ENCODE data around the gene OR2AT4.
"Not testable (repeated sequence)": the region's sequence is repeated elsewhere in the genome, so short reads cannot be mapped to it uniquely, and the experiment has no call there.

OR2AT4 gene

DNA sequence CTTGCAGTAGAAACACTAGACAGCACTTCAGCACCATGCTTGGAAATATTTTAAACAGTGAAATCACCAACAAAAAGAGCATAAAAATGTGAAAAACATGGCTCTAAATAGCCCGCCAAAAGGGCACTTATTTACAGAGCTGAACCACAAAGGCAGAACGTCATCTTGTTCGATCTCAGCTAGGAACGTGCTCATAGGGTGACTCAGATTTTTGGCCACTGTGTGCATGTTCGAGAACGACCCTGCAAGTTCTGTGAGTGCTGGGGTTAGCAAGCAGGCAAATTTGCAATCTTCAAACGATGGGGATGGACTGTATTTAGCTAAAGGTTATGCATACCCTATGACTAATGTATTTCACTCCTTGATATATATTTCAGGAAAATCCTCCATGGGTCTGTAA is 30.6 kb downstream of the OR2AT4 start:
- no peak for TF ChIP-seq POLR2A (IDR thresholded peaks at IDR 0.05; ENCODE audit: low read depth, low read length)
- FAIRE-seq: no peak
- no peak for DNase-seq (ENCODE audit: insufficient read length, low spot score)

DNA sequence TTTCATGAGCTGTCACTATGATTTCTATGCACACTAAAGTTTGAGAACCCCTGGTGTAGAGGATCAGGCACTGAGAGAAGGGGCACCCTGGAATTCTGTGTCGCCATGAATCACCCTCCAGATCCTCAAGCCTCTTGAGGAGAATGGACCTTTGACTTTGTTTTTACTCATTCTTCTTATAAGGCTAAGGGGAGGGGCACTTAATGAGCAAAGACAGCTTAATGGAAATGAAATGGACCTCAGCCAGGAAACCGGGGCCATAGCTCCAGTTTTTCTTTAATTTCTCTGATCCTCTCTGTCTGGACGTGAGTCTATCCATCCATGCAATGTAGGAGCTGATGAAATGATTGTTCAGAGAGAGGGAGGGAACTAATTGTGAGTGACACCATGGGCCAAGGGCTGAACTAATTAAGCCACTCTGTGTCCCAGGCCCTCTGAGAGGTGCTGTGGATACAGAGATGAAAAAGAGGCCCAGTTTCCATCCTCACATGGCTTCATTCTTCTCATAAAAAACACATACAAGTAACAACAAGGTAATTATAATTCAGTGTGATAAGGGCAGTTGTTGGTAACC is 32.8 kb downstream of the OR2AT4 start:
- no peak for DNase-seq (ENCODE audit: insufficient read length, low spot score)
- no peak for TF ChIP-seq POLR2A (IDR thresholded peaks at IDR 0.05; ENCODE audit: low read depth, low read length)
- FAIRE-seq: no peak

- no peak for TF ChIP-seq POLR2A (IDR thresholded peaks at IDR 0.05; ENCODE audit: low read depth, low read length)
- DNase-seq (ENCODE audit: insufficient read length, low spot score): no peak
- no peak for FAIRE-seq
Measured at GRCh38 chr11:75059299-75059698, 37.4 kb downstream of the OR2AT4 start.

DNA sequence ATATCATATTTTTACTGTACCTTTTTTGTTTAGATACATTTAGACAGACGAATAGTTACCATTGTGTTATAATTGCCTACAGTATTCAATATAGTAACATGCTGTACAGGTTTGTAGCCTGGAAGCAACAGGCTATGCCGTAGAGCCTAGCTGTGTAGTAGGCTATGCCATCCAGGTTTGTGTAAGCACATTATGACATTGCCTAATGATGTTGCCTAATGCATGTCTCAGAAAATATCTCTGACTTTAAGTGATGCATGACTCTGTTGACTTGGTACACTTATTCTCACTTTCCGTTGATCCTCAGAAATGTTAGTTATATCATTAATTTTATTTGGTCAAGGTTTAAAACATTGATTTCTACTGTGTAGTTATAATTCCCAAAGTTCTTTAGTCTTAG is 39.9 kb downstream of the OR2AT4 start:
- DNase-seq (ENCODE audit: insufficient read length, low spot score): no peak
- no peak for TF ChIP-seq POLR2A (IDR thresholded peaks at IDR 0.05; ENCODE audit: low read depth, low read length)
- no peak for FAIRE-seq

DNA sequence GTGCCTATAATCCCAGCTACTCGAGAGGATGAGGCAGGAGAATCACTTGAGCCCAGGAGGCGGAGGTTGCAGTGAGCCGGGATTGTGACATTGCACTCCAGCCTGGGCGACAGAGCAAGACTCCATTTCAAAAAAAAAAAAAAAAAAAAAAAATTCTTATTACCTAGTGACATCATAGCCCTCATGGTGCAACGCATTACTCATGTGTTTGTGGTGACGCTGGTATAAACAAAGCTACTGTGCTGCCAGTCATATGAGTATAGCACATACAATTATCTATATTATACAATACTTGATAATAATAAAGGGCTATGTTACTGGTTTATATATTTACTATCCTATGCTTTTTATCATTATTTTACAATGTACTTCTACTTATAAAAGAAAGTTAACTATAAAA is 41.2 kb downstream of the OR2AT4 start:
- no peak for TF ChIP-seq POLR2A (IDR thresholded peaks at IDR 0.05; ENCODE audit: low read depth, low read length)
- DNase-seq (ENCODE audit: insufficient read length, low spot score) (no peak), FAIRE-seq (no peak)

DNA sequence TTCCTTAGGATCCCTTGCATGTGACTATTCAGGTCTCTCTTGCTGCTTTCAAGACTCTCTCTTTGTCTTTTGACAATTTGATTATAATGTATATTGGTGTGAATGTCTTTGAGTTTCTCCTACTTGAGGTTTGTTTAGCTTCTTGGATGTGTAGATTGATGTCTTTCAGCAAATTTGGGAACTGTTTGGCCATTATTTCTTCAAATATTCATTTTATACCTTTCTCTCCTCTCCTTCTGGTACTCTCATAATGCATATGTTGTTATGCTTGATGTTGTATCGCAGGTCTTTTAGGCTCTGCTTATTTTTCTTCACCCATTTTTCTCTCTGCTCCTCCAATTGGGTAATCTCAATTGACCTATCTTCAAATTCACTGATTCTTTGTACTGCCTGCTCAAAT is 44.2 kb downstream of the OR2AT4 start:
- TF ChIP-seq POLR2A (IDR thresholded peaks at IDR 0.05; ENCODE audit: low read depth, low read length): no peak
- no peak for DNase-seq (ENCODE audit: insufficient read length, low spot score)
- no peak for FAIRE-seq

DNA sequence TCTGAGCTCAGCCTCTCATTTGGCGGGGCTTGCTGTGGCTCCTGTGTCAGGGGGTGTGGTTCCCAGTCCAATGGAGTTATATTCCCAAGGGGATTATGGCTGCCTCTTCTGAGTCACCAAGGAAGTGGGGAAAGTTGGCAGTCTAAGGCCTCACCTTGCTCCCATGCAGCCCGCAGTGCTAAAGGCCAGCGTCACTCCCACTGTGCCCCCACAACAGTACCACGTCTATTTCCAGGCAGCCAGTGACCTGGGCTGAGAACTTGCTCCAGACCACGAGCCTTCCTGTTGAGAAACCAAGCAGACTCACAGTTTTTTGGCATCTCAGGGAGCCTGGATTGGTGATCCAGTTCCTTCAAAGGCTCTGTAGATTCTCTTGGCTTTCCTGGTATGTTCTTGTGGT is 45.6 kb downstream of the OR2AT4 start:
- DNase-seq (ENCODE audit: insufficient read length, low spot score) (no peak), FAIRE-seq (no peak)
- TF ChIP-seq POLR2A (IDR thresholded peaks at IDR 0.05; ENCODE audit: low read depth, low read length): no peak

GRCh38 chr11:75050516-75050915 is 46.2 kb downstream of the OR2AT4 start:
- DNase-seq (ENCODE audit: insufficient read length, low spot score): no peak
- no peak for TF ChIP-seq POLR2A (IDR thresholded peaks at IDR 0.05; ENCODE audit: low read depth, low read length)
- no peak for FAIRE-seq

GRCh38 chr11:75049501-75050266 is 47.0 kb downstream of the OR2AT4 start:
- not testable (repeated sequence) for DNase-seq (ENCODE audit: insufficient read length, low spot score); FAIRE-seq

- FAIRE-seq: no peak
- TF ChIP-seq POLR2A (IDR thresholded peaks at IDR 0.05; ENCODE audit: low read depth, low read length): no peak
- DNase-seq (ENCODE audit: insufficient read length, low spot score): no peak
Measured at GRCh38 chr11:75047191-75047590, 49.5 kb downstream of the OR2AT4 start.

GRCh38 chr11:75046668-75047067 is 50.0 kb downstream of the OR2AT4 start:
- DNase-seq (ENCODE audit: insufficient read length, low spot score); FAIRE-seq: not testable (repeated sequence)

- not testable (repeated sequence) for FAIRE-seq; DNase-seq (ENCODE audit: insufficient read length, low spot score)
Measured at GRCh38 chr11:75044381-75045170, 52.1 kb downstream of the OR2AT4 start.

DNA sequence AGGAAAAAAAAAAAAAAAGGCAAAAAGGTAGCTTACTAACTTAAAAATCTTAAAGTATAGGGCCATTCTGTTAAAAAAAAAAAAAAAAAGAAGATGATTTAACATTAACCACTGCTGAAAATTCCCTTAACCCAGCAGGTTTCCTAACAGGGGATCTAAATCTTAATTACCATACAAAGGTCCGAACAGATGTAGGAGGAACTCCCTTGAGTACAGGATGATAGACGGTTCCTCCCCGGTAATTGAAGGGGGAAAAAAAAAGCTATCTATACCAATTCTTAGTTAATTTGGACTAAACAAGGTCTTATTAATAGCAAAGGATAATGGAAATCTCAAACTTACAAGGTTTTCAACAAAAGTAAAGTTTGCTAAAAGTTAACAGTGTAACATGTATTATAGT is 54.9 kb downstream of the OR2AT4 start:
- DNase-seq (ENCODE audit: insufficient read length, low spot score); FAIRE-seq: not testable (repeated sequence)

- no peak for TF ChIP-seq POLR2A (IDR thresholded peaks at IDR 0.05; ENCODE audit: low read depth, low read length)
- no peak for FAIRE-seq
- no peak for DNase-seq (ENCODE audit: insufficient read length, low spot score)
Measured at GRCh38 chr11:75041263-75041662, 55.4 kb downstream of the OR2AT4 start.
